Measurements from ENCODE around the gene PNMA8A. TPM values are rescaled to one million over a fixed set of nuclear protein-coding genes. Genes with fewer than 3 reads are reported as not detected.

The PNMA8A gene
- total RNA-seq, 4 donors from 2014 or later = 0.38 TPM; not detected in 3

DNA sequence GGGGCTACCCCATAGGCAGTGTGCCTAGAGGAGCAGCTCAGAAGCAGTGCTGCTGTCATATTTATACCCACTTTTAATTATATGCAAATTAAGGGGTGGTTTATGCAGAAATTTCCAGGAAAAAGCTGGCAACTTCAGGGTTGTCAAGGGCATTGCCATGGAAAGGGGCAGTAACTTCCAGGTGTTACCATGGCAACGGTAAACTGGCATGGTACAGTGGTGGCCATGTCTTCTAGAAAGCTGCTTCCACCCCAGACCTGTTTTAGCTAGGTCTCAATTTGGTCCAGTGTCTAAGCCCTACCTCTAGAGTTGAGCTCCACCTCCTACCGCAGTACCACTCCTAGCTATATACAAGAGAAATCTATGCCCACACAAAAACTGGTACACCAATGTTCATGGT lies 11.3 kb downstream of the PNMA8A start:
- WGBS, 2 donors = 81 to 90% methylated on average over 2 of the region's 2 CpGs
- intact Hi-C loops (cut with DNase I) = no loop called here
- no peak for TF ChIP-seq POLR2A (IDR thresholded peaks at IDR 0.05)

DNA sequence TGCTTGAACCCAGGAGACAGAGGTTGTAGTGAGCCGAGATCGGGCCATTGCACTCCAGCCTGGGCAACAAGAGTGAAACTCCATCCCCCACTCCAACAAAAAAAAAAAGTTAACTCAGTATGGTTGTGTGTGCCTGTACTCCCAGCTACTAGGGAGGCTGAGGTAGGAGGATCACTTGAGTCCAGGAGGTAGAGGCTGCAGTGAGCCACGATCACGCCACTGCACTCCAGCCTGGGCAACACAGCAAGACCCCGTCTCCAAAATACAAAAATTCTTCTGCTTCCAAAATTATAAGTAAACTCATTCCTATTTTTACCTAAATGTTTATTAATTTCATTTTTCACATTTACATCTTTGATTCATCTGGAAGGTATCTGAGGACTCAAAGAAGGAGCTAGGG lies 14.4 kb downstream of the PNMA8A start:
- WGBS, 2 donors = 81 to 82% methylated on average over 5 of the region's 5 CpGs
- H3K27me3 ChIP-seq = peaks cover 0 to 76% (median 0%) of the 10 kb centered on the region in 4 donors
- no peaks in the 10 kb centered on the region for H3K9me3 ChIP-seq
- H3K4me1 ChIP-seq = peaks cover 0 to 37% (median 0%) of the 10 kb centered on the region in 3 donors
- H3K27ac ChIP-seq = no peak overlapping the region
- TF ChIP-seq POLR2A (IDR thresholded peaks at IDR 0.05) = no peak
- TF ChIP-seq, protein P1, sequence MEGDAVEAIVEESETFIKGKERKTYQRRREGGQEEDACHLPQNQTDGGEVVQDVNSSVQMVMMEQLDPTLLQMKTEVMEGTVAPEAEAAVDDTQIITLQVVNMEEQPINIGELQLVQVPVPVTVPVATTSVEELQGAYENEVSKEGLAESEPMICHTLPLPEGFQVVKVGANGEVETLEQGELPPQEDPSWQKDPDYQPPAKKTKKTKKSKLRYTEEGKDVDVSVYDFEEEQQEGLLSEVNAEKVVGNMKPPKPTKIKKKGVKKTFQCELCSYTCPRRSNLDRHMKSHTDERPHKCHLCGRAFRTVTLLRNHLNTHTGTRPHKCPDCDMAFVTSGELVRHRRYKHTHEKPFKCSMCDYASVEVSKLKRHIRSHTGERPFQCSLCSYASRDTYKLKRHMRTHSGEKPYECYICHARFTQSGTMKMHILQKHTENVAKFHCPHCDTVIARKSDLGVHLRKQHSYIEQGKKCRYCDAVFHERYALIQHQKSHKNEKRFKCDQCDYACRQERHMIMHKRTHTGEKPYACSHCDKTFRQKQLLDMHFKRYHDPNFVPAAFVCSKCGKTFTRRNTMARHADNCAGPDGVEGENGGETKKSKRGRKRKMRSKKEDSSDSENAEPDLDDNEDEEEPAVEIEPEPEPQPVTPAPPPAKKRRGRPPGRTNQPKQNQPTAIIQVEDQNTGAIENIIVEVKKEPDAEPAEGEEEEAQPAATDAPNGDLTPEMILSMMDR (IDR thresholded peaks at IDR 0.05) = no peak
- intact Hi-C loops (cut with DNase I) = no loop called here
- no peaks in the 10 kb centered on the region for H3K36me3 ChIP-seq
- no peak overlapping the region for H3K4me3 ChIP-seq
- DNase-seq = no peak

More for the DNA sequence above, 11.3 kb downstream of the PNMA8A start:
- H3K4me1 ChIP-seq = peaks cover 0 to 22% (median 0%) of the 10 kb centered on the region in 3 donors
- H3K27me3 ChIP-seq = peaks cover 0 to 94% (median 0%) of the 10 kb centered on the region in 4 donors
- no peak for DNase-seq
- no peak overlapping the region for H3K27ac ChIP-seq
- H3K36me3 ChIP-seq = no peaks in the 10 kb centered on the region
- no peaks in the 10 kb centered on the region for H3K9me3 ChIP-seq
- H3K4me3 ChIP-seq = no peak overlapping the region

DNA sequence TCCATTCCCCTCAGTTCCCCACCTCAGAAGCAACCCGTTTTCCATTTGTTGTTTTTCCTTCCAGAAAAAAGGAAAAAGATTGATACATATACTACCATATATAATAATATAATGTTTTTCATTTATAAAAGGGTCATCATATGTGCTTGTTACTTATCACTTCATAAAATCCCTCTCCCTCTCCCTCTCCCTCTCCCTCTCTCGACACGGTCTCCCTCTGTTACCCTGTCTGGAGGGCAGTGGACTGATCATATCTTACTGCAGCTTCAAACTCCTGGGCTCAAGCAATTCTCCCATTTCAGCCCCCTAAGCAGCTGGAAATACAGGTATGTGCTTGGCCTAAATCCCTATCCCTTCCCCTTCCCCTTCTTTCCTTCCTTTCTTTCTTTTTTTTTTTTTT lies 17.1 kb downstream of the PNMA8A start:
- DNase-seq = no peak
- no peaks in the 10 kb centered on the region for H3K36me3 ChIP-seq
- 30 to 40% methylated on average over 3 of the region's 3 CpGs for WGBS, 2 donors
- intact Hi-C loops (cut with DNase I) = no loop called here
- H3K27ac ChIP-seq = no peak overlapping the region
- TF ChIP-seq POLR2A (IDR thresholded peaks at IDR 0.05) = no peak
- no peak overlapping the region for H3K4me3 ChIP-seq
- H3K4me1 ChIP-seq = peaks cover 0 to 44% (median 3%) of the 10 kb centered on the region in 3 donors
- H3K27me3 ChIP-seq = peaks cover 0 to 62% (median 0%) of the 10 kb centered on the region in 4 donors
- no peaks in the 10 kb centered on the region for H3K9me3 ChIP-seq

DNA sequence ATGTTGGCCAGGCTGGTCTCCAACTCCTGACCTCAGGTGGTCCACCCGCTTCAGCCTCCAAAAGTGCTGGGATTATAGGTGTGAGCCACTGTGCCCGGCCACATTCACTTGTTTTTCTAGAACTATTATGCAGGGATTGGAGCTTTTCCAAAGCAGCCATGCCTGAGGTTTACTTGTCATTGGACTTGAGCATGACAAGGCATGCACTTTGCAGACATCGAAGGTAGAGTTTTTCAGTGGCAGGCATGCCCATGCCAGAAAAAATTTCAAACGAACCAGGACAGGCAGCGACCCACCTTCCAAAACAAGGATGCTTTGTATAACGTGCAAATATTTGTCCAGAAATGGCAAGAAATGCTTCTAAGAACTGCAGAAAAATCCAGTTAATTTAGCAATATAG lies 17.7 kb downstream of the PNMA8A start:
- TF ChIP-seq POLR2A (IDR thresholded peaks at IDR 0.05) = no peak
- TF ChIP-seq, protein P1 (IDR thresholded peaks at IDR 0.05) = no peak
- Histone ChIP-seq H3K27ac (no peak overlapping the region), H3K27me3 (peaks cover 0 to 58% (median 0%) of the 10 kb centered on the region in 4 donors), H3K9me3 (no peaks in the 10 kb centered on the region), H3K36me3 (no peaks in the 10 kb centered on the region), H3K4me1 (peaks cover 0 to 44% (median 3%) of the 10 kb centered on the region in 3 donors), H3K4me3 (no peak overlapping the region)
- no peak for DNase-seq
- intact Hi-C loops (cut with DNase I) = no loop called here
- WGBS, 2 donors = 29 to 43% methylated on average over 6 of the region's 6 CpGs

DNA sequence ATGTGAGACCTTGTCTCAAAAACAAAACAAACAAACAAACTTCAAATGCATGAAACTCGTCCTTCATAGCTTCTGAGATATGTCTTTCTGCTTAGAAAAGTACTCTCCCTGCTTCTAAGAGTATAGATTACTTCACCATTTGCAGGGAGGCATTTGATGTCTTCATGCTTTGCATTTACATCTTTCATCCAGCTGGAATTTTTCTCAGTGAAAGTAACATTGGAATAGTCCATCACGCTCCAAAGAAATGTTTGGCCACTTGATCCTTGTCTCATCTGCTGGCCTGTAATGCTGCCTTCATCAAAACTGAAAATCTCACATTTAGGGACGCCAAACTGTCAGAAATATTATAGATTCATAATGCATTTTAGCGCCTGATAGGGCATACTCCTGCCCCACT lies 19.2 kb downstream of the PNMA8A start:
- DNase-seq = no peak
- Histone ChIP-seq H3K4me1 (peaks cover 0 to 44% (median 3%) of the 10 kb centered on the region in 3 donors), H3K27ac (no peak overlapping the region), H3K27me3 (peaks cover 0 to 56% (median 0%) of the 10 kb centered on the region in 4 donors), H3K4me3 (no peak overlapping the region), H3K9me3 (no peaks in the 10 kb centered on the region), H3K36me3 (no peaks in the 10 kb centered on the region)
- WGBS, 2 donors = 39 to 44% methylated on average over 4 of the region's 4 CpGs
- intact Hi-C loops (cut with DNase I) = no loop called here
- TF ChIP-seq, protein P1 (IDR thresholded peaks at IDR 0.05) = no peak
- no peak for TF ChIP-seq POLR2A (IDR thresholded peaks at IDR 0.05)

DNA sequence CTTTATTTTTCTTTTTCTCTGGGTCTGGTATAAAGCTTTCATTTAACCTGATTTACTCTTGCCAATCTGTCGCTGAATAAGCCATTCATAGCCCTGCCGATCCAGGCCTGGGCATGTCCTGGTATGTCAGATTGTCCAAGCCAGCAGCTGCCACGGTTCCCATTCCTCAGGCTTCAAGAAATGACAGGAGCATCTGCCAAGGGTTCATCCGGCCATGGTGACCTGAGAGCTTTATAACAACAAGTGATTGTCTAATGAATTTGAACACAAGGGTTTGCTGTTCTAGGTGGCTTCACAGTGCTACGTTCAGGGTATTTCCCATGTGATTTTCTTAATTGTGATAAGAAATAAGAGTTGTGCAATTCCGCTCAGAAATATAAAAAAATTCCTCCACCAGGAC lies 20.0 kb downstream of the PNMA8A start:
- Histone ChIP-seq H3K4me3 (no peak overlapping the region), H3K4me1 (peaks cover 0 to 40% (median 3%) of the 10 kb centered on the region in 3 donors), H3K36me3 (no peaks in the 10 kb centered on the region), H3K27me3 (peaks cover 0 to 52% (median 0%) of the 10 kb centered on the region in 4 donors), H3K27ac (no peak overlapping the region), H3K9me3 (no peaks in the 10 kb centered on the region)
- intact Hi-C loops (cut with DNase I) = no loop called here
- TF ChIP-seq POLR2A (IDR thresholded peaks at IDR 0.05) = no peak
- TF ChIP-seq, protein P1 (IDR thresholded peaks at IDR 0.05) = no peak
- 27 to 36% methylated on average over 6 of the region's 6 CpGs for WGBS, 2 donors
- DNase-seq = no peak

Data from esophagus squamous epithelium (tissue), 5 donors.